EH (cell line): Measurements from ENCODE around the gene ARL17B.
A peak's percentile ranks its signal among the peaks of the same experiment; 100 is the strongest.
"Not testable (repeated sequence)": the region's sequence is repeated elsewhere in the genome, so short reads cannot be mapped to it uniquely, and the experiment has no call there.

Source experiments
- DNase-seq: peaks from one replicate; pipeline ENCODE4 v3.0.0-alpha.2; 2015; ENCODE audit warnings: low read depth

ARL17B gene

DNA sequence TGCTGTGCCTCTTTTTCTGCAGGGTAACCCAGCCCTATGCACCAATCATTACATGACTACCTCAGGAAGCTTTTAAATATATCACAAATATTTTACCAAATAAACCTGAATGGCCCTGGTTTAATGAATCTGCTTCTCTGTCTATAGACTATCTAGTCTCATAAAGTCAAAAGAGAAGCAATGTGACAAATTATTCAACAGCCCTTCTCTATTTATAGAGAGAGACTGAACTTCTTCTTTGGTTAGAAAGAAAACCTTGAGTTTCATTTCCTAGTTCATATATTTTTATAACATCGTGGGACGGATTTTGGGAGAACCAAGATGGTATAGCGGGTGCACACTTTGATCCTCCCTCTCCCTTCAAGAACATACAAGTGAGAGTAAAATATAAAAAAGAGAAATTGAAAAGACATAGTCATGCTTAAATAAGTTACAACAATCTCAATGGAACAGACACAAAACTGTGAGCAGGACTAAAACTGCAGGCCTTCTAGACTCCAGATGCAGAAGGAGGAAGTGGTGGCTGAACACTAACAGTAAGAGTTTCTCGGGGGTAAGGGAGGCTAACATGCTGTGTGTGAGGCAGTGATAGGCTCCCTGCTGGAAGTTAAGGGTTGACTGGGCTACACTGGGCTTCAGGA is 70.5 kb downstream of the ARL17B start:
- DNase-seq, result not testable (repeated sequence)

GRCh38 chr17:46287587-46287986 is 74.0 kb downstream of the ARL17B start:
- not testable (repeated sequence) for DNase-seq

- peak; percentile 82 for DNase-seq
Observed at GRCh38 chr17:46286764-46287221, 74.8 kb downstream of the ARL17B start.

GRCh38 chr17:46285500-46285899 is 76.1 kb downstream of the ARL17B start:
- peak; percentile 41 for DNase-seq

DNA sequence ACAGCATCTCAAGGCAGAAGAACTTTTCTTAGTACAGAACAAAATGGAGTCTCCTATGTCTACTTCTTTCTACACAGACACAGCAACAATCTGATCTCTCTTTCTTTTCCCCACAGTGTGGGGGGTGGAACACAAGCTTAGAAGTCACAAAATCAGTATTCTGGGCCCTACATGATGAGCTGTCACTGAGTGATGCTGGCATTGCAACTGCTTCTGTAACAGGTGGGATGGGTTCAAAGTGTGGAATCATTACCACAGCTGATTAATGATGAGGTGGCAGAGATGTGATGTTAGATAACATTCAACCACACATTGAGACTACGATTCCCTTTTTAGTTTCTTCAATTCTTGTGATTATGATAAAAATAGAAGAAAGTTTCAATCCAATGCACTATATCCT is 77.1 kb downstream of the ARL17B start:
- DNase-seq, result peak; percentile 52

GRCh38 chr17:46282635-46283034 is 78.9 kb downstream of the ARL17B start:
- not testable (repeated sequence) for DNase-seq

DNA sequence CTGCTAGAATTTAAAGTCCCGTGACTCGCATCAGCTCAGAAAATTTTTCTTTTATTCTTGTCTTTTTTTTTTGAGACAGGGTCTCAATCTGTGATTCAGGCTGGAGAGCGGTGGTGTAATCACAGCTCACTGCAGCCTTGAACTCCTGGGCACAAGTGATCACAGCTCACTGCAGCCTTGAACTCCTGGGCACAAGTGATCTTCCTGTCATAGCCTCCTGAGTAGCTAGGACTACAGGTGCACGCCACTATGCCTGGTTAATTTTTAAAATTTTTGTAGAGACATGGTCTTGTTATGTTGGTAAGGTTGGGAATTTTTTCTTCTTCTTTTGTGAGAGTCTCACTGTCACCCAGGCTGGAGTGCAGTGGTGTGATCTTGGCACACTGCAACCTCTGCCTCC is 80.2 kb downstream of the ARL17B start:
- not testable (repeated sequence) for DNase-seq

DNA sequence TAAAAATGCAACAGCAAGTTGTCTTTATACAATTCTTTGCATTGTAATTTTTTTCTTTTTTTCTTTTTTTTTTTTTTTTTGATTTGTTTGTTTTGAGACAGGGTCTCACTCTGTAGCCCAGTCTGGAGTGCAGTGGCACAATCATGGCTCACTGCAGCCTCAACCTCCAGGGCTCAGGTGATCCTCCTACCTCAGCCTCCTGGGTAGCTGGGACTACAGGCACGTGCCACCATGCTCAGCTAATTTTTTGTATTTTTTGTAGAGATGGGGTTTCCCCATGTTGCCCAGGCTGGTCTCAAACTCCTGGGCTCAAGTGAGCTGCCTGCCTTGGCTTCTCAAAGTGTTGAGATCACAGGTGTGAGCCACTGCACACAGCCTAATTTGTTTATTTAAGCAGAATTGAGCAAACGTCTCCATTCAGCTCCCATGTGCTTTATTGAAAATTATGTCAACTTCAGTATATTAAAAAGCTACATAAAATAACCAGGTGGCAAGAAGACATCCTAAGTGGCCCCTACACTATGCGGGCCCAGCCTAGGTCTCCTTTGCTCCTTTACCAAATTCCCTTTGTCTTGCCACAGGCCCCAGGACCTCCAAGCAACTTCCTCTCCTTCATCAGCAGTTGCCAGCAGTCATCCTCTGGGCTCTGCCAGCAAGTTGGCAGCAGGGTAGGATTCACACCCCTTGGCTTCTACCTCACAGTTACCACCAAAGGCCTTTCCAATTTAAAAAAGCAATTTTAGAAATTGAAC is 84.7 kb downstream of the ARL17B start:
- not testable (repeated sequence) for DNase-seq

GRCh38 chr17:46274238-46274637 is 87.3 kb downstream of the ARL17B start:
- no peak for DNase-seq

GRCh38 chr17:46273541-46274236 is 87.9 kb downstream of the ARL17B start:
- no peak for DNase-seq

- DNase-seq, result peak; percentile 4
Observed at GRCh38 chr17:46270032-46270431, 91.5 kb downstream of the ARL17B start.

GRCh38 chr17:46266656-46267544 is 94.7 kb downstream of the ARL17B start:
- DNase-seq, result peak; percentile 91

GRCh38 chr17:46266063-46266655 is 95.4 kb downstream of the ARL17B start:
- peak; percentile 82 for DNase-seq

DNA sequence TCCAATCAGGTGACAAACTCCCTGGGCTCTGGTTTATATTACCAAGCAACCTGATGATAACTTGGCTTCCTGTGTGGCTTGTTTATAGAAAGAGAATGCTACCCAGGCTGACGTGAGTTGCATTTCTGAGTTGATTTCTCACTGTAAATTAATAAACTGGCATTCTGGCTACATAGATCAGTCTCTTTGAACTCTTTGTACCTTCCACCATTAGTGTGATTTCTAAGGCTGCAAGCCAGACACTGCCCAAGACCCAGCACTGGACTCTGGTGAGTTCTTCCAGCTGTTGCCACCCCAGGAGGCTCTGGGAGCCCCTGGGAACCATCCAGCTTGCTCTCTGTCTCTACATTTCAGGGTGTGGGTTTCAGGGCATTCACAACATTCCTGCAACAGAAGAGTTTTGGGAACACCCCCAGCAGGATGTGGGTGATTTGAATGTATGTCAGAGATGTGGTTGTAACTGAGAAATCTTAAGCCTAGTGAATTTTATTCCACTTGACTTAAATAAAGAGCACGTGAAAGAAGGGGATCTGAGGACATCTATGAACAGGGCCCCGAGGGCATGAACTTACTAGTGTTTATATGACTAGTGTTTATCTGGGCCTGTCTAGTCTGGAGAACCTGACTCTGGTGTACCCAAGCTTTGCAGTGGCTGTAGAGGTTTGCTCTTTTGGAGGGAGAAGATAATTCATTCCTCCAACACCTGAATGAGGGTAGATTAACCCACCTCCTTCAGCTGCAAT is 96.9 kb downstream of the ARL17B start:
- peak; percentile 94 for DNase-seq

GRCh38 chr17:46262271-46262670 is 99.3 kb downstream of the ARL17B start:
- DNase-seq, result peak; percentile 7

GRCh38 chr17:46259845-46260661 is 101.5 kb downstream of the ARL17B start:
- peak; percentile 45 for DNase-seq

- DNase-seq, result not testable (repeated sequence)
Observed at GRCh38 chr17:46256369-46256768, 105.2 kb downstream of the ARL17B start.

GRCh38 chr17:46254215-46254614 is 107.4 kb downstream of the ARL17B start:
- not testable (repeated sequence) for DNase-seq

DNA sequence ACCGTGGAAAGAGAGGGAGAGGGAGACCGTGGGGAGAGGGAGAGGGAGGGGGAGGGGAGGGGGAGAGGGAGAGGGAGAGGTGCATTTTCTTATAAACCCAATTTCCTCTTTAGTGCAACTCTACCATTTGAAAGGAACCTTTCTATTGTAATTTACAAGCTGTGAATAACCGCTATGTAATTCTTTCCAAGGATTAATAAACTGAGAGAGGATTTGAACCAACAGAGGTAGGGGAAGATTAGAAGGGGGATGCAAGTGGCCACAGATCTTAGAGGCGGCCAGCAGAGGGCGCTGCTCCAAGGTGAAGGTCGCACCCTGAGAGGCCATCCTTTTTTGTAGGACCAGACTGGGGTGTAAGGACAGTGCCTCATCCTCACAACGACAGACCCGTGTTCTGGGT is 107.8 kb downstream of the ARL17B start:
- peak; percentile 75 for DNase-seq

GRCh38 chr17:46252804-46253203 is 108.8 kb downstream of the ARL17B start:
- not testable (repeated sequence) for DNase-seq
